ENCODE results near the gene SH3D21.

DNA sequence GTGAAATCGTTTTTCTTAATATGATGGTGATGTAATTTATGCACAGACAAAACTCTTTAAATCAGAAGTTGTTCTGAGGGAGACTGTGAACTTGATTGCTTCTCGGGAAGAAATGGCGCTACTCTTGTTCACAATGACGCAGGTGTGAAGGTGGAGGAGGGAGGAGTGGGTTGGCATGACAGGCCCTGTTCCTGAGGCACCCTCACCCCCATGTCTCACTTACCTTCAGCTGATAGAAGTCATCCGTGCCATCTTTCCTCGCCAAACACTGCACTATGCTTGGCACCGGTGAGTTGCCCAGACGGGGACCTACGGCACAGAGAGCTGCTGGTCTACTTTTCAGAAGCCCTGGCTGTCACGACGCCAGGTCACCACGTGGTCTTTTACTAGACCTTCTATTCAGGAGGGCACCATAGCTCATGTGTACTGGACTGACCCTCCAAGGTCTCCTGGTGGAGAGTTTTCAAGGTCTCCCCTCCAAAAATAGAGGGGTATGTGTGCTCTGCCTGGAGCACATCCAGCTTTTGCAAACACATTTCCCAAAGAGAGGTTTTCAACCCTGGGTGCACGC is 52.4 kb downstream of the SH3D21 start:
- TF ChIP-seq CHD4 (IDR thresholded peaks at IDR 0.05): no peak
- TF ChIP-seq, protein P1, sequence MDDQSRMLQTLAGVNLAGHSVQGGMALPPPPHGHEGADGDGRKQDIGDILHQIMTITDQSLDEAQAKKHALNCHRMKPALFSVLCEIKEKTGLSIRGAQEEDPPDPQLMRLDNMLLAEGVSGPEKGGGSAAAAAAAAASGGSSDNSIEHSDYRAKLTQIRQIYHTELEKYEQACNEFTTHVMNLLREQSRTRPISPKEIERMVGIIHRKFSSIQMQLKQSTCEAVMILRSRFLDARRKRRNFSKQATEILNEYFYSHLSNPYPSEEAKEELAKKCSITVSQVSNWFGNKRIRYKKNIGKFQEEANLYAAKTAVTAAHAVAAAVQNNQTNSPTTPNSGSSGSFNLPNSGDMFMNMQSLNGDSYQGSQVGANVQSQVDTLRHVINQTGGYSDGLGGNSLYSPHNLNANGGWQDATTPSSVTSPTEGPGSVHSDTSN (IDR thresholded peaks at IDR 0.05; ENCODE audit: insufficient replicate concordance, low read depth, low read length): no peak
- no peak for TF ChIP-seq POLR2A (IDR thresholded peaks at IDR 0.05; ENCODE audit: low read depth, low read length)
- no peak for TF ChIP-seq ETV6 (conservative IDR thresholded peaks at IDR 0.05 in 1 of 2, IDR thresholded peaks at IDR 0.05 in 1 of 2; ENCODE audit: borderline replicate concordance in 1 of 2, low read depth in 1 of 2)
- no peak for TF ChIP-seq NR2C1 (IDR thresholded peaks at IDR 0.05)
- TF ChIP-seq SPI1 (IDR thresholded peaks at IDR 0.05; ENCODE audit: borderline replicate concordance, insufficient read depth, low read depth, low read length): no peak
- TF ChIP-seq ZBTB11 (CRISPR knock-in tag; IDR thresholded peaks at IDR 0.05): no peak
- TF ChIP-seq POLR2AphosphoS5 (IDR thresholded peaks at IDR 0.05; ENCODE audit: low read length): no peak
- no peak for TF ChIP-seq SP1 (IDR thresholded peaks at IDR 0.05; ENCODE audit: low read depth, low read length)
- TF ChIP-seq, protein P2, sequence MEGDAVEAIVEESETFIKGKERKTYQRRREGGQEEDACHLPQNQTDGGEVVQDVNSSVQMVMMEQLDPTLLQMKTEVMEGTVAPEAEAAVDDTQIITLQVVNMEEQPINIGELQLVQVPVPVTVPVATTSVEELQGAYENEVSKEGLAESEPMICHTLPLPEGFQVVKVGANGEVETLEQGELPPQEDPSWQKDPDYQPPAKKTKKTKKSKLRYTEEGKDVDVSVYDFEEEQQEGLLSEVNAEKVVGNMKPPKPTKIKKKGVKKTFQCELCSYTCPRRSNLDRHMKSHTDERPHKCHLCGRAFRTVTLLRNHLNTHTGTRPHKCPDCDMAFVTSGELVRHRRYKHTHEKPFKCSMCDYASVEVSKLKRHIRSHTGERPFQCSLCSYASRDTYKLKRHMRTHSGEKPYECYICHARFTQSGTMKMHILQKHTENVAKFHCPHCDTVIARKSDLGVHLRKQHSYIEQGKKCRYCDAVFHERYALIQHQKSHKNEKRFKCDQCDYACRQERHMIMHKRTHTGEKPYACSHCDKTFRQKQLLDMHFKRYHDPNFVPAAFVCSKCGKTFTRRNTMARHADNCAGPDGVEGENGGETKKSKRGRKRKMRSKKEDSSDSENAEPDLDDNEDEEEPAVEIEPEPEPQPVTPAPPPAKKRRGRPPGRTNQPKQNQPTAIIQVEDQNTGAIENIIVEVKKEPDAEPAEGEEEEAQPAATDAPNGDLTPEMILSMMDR (IDR thresholded peaks at IDR 0.05 in 2 of 3, conservative IDR thresholded peaks at IDR 0.05 in 1 of 3; ENCODE audit: control insufficient read depth in 2 of 3, extremely low read depth in 1 of 3, insufficient read depth in 1 of 3, low read depth in 3 of 3, low read length in 3 of 3): no peak
- TF ChIP-seq SMAD1 (IDR thresholded peaks at IDR 0.05; ENCODE audit: low read depth, partially characterized antibody): no peak
- no peak for TF ChIP-seq MXI1 (IDR thresholded peaks at IDR 0.05; ENCODE audit: low read depth, low read length)
